NT2/D1 (cell line): ENCODE results near the gene MAST4.

ENCODE experiments used
- SUZ12 ChIP-seq: IDR thresholded peaks from 2 replicates; pipeline ENCODE4 v1.6.1; 2011; ENCODE audit not compliant: insufficient read length, insufficient read depth; ENCODE audit errors: extremely low read depth
- ZNF274 ChIP-seq: IDR thresholded peaks from 2 replicates; pipeline ENCODE4 v1.6.1; 2011; ENCODE audit warnings: mild to moderate bottlenecking, low read depth, low read length

- TF ChIP-seq ZNF274 (no peak), SUZ12 (no peak)
Measured at GRCh38 chr5:67092535-67092934, 496.3 kb downstream of the MAST4 start.
